Ureter (tissue), 1 donor: ENCODE results near the gene MRPS18A. TPM values are rescaled to one million over a fixed set of nuclear protein-coding genes. Genes with fewer than 3 reads are reported as not detected.
"Not testable (repeated sequence)": the region's sequence is repeated elsewhere in the genome, so short reads cannot be mapped to it uniquely, and the experiment has no call there.

Experiments used
- DNase-seq: peaks from one replicate; pipeline ENCODE4 v3.0.0-alpha.2; 2020; ENCODE audit warnings: low spot score
- total RNA-seq: library from RNA; stranded (reverse); gene quantifications from one replicate; pipeline ENCODE4 v1.2.4, GENCODE V29; 2023
- donor health status: DM: yes; HTN: yes; CAD: no.

MRPS18A gene
- total RNA-seq, 1 donor from 2014 or later = 41.8 TPM

DNA sequence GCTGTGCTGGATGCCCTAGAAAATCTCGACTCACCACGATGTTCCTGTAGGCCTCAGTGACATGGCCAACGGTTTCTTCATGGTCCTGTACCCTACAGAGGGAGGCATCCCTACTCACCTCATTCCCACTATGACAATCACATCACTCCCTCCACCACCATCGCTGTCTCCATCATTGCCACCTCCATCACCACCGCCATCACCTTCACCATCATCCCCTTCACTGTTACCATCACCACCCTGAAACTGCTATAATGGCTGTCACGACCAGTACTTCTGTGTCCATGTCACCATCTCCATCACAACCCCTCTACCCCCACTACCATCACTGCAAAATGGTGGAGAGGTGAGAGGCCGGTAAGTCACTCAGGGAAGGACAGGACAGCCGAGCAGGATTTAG lies 29.8 kb upstream of the MRPS18A start:
- no peak for DNase-seq

DNA sequence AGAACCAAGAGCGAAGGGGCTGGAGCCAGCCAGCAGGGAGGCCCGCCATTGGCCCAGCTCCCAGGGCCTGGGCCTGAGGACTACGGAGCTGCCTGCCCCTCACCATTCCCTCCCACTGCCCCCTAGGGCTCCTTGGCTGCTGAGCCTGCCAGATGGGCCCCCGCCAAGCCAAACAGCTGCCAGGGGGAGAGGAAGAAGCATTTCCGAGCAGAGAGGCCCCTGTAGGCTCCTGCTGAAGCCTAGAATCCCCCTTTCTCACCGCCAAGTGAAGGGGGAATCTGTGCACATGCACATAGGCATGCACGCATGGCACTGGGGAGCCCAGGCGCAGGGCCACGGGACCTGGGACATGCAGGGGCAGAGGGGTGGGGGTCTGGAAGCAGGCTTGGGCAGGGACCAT lies 28.5 kb upstream of the MRPS18A start:
- DNase-seq = no peak

DNA sequence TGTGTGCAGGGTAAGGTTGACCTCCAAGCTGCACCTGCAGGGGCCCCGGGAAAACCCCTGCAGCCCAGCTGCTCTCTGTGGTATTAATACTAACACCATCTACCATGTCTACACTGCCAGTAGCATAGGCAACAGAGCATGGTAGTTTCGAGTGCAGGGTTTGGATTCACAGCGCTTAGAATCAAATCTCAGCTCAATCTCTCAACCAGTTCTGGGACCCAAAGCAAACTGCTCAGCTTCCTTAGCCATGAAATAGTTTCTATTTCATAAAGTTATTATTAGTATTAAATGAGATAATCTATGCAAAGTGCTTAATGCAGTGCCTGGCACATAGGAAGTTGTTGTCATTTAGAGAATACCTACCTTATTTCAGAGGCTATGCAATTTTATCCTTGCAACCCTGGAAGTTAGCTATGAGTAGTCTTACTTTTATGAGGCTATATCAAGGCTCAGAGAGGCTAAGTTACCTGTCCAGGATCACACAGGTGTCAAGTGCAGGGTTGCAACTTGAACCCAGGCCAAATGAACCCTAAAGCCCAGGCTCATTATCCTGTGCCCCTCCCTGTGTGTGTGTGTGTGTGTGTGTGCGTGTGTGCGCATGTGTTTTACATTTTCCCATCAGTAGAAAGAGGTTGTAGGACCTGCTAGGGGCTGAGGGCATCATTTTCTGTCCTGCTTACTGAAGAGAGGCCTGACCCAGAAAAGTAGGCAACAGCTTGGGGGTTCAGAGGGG lies 27.6 kb upstream of the MRPS18A start:
- no peak for DNase-seq

DNA sequence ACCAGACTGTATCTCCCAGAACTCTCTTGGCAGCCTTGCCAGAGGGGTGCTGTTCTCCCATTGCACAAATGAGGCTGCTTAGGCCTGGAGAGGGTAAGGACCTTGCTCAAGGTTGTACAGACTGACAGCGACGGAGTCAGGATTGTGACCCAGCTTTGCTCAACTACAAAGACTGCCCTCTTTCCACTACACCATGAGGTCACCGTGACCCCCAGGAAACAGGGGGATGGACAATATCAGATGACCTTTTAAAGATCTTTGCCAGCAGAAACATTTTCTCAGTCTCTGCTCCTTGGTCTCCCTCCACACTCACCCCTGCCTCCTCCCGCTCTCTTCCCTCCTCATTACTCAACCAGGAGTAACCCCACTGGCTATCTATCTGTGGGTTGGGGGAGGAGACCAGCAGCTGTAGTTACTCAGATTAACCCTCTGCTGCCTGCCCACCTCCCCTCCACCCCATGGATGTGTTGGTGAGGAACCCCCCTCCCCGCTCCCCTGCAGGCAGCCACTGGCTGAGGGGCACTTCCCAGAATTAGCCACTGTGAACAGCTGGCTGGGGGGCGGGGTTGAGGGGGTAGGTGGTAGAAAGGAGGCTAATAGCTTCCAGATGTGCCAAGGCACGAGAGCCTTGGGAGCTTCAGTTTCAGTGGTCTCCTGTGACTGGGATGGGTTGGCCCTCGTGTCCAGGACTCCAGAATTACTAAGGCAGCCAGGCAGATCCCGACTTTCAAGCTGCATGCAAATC lies 26.9 kb upstream of the MRPS18A start:
- no peak for DNase-seq

DNA sequence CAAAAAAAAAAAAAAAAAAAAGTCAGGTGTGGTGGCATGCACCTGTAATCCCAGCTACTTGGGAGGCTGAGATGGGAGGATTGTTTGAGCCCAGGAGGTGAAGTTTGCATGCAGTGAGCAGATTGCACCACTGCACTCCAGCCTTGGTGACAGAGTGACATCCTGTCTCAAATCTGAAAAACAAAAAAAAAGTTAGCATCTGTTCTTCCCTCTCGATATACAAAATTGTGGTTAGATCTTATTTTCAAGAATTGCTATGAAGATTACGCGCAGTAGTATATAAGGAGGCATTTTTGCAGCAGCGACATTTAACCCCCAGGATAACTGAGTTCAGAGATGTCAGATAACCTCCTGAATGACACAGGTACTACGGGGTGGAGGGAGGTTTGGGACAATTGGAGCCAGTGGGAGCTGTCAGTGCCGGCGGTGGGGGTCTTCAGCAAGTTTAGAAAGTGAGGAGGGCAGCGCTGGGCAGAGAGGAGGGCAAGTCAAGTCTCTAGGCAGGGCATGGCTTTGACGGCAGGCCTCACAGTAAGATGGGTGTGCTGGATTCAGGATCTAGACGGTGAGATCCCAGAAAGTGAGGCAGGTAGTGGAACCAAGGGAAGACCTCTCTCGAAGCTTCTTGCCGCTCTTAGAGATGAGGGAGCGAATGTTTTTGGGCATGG lies 26.2 kb upstream of the MRPS18A start:
- no peak for DNase-seq

DNA sequence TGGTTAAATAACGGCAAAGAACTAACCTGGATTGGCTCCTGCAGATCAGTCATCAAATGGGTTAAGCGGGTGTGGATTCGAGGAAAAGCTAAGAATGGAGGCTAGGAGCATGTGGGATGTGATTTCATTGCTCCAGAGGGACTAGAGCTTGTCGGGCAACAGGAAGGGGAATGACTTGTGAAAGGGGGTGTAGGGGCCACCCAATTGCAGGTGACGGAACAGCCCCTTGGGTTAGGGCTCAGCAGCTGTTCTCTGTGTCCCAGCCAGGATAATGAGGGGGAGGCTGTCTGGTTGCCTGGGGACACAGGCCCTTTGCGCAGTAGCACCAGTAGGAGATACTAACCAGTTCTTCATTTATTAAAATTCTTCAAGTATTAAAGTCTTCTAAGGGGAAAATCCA lies 25.0 kb upstream of the MRPS18A start:
- no peak for DNase-seq

DNA sequence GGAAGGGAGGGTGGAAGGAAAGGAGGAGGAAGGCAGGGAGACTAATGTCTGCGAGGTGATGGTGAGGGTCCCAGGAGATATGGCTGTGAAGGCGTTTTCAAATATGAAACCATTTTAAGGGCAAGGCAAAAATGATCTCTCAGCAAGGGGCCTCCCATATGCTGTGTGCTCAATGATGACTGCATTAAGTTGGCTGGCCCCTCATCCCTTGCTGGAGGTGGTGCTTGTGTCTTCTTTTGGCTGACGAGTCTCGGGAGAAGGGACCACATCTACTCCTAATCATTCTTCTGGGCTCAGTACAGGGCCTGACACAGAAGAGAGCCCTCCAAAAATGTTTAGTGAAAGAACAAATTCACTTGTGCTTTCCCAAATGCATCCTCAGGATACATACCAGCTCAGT lies 23.0 kb upstream of the MRPS18A start:
- DNase-seq = no peak

DNA sequence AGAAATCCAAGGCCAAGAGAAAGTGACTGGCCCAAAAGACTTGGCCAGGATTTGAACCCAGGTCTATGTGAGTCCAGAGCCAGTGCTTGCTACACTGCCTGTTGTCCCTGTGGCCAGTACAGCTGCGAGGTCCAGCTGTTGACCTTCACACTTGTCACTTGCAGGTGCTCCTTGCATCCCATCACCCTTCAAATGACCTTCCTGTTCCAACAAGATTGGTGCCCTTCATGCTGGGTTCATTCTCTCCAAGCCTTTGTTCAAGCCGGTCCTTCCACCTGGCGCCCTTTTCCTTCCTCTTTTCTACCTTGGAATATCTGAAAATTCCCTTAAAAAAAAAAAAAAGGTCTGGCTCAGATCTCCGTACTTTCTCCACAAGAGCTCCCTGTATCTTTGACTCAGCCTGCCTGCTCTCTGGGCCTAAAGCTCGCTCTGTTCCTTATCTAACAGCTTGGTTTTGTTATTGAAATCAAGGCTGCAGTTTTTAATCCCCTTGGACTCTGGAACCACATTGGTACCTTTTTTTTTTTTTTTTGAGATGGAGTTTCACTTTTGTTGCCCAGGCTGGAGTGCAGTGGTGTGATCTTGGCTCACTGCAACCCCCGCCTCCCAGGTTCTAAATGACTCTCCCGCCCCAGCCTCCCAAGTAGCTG lies 22.2 kb upstream of the MRPS18A start:
- no peak for DNase-seq

DNA sequence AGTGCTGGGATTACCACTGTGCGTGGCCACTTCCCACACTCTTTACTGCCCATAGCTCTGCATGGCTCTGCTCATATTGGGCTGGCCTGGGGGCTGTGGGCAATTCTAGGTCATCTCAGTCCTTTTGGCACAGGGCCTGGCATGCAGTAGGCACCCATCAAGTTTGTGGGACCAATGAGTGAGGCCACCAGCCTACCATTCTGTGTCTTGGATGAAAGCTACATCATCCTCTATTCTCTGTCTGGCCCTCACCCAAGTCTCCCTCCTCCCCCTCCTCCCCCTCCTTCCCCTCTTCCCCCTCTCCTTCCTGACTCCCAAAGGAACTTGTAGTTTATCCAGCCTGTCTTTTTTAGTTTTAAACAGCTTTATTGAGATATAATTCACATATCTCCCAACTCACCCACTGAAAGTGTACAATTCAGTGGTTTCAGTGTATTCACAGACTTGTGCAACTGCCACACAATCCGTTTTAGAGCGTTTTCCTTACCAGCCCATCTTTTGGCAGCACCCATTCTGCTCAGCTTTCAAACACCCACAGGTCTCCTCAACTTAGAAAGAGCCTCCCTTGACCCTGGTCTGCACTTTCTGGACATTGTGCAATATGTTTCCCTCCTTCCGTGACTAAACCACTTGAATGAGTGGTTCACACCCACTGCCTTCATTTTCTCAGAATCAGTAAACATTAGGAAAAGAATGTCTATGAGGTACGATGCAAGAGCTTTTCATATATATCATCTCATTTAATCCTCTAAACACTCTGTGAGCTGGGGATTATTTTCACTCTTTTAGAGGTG lies 21.5 kb upstream of the MRPS18A start:
- no peak for DNase-seq

DNA sequence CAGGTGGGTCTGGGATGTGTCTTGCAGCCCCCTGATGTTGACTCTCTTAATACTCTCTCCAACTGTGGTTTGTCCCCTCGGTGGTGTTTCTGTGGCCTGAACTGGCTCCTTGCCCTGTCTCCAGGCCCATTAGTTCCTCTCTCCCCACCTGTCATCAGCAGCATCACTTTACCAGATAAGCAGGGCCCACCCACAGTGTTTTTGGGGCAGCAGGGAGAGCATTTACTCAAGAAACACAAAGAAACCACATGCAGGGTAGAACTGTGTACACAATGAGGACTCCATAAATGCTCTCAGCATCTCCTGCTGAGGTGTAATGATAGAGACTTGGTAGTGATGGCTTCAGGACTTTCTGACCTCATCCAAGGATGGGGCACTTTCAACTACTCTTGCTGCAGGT lies 20.2 kb upstream of the MRPS18A start:
- no peak for DNase-seq

DNA sequence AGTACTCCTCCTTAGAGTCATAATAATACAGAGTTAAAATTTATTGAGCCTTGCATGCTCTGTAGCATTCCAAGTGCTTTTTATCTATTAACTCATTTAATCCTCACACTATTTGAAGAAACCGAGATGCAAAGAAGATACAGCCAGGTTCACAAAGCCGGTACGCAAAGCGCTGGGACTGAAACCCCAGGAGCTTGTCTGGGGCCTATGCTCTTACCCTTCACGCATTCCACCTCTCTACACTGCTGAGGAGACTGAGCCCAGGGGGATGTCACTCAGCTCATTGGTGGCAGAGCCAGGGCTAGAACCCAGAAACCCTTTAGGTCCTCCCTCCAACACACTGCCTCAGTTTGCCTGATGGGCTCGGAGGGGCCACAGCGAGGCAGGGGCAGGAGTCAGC lies 19.7 kb upstream of the MRPS18A start:
- DNase-seq = no peak

DNA sequence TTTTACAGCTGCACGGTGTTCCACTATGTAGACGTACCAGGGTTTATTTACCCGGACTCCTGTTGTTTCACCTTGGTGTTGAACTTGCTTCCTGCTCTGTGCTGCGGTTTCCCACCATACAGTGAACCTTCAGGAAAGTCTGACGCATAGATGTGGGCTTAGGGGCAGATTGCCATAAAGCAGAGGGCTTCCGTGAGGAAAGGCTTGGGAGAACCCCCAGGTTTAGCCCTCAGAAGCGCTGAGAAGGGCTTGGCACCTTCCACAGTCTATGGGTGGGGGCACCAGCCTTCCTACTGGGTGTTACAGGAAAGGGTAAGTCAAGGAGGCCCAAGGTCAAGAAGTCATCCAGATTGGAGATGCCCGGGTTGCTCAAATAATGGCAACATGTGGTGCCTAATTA lies 19.2 kb upstream of the MRPS18A start:
- no peak for DNase-seq

DNA sequence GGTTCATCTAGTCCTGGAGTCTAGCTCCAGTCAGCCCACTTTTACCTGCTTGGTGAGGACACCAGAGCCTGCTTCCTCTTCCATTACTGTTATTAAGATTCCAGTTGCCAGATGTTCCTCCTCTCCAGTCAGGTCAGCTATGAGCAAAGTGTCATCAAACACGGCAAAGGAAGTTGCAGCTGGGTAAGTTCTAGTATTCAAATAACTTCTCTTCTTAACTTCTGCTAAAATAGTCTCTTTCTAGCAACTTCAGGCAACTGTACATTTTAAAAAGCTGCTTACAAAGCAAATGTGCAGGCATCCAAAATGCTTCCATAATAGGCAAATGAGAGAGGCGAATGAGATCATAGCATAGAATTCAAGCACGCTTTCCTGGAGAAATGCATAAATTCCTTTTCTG lies 18.4 kb upstream of the MRPS18A start:
- DNase-seq = no peak

DNA sequence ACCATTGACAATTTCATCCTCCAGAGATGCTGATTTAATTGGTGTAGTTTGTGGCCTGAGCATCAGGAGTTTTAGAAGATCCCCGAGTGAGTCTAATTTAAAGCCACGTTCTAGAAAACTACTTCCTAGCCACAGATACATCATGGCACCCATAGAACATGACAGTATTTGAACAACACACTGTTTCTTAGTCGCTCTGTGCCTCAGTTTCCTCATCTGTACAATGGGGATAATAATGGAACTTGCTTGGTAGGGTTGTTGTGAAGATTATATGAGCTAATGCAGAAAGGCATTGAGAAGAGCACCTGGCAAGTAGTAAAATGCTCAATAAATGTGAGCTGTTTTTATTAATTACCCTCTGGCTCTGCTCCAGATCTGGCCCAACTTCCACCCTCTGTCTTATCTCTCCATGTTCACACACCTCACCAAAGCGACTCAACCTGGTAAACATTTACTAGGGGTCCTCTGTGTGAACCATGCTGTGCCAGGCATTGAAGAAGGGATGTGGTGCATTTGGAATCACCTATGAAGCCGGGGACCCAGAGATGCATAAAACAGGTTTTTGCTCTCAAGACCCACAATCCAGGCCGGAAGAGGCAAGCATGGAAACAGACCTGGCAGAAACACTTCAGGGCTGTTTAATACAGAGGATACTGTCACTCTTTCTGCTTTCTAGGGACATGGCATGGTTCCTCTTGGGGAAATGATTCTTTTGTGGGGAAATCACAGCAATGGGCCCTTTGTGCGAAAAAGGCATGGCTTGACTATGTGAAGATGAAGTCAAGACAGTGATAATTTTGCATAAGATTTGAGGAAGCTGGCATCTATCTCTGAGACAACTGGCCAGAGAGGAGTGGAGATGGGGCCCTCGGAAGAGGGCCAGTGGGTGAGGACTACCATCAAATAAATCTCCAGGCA lies 16.2 kb upstream of the MRPS18A start:
- no peak for DNase-seq

DNA sequence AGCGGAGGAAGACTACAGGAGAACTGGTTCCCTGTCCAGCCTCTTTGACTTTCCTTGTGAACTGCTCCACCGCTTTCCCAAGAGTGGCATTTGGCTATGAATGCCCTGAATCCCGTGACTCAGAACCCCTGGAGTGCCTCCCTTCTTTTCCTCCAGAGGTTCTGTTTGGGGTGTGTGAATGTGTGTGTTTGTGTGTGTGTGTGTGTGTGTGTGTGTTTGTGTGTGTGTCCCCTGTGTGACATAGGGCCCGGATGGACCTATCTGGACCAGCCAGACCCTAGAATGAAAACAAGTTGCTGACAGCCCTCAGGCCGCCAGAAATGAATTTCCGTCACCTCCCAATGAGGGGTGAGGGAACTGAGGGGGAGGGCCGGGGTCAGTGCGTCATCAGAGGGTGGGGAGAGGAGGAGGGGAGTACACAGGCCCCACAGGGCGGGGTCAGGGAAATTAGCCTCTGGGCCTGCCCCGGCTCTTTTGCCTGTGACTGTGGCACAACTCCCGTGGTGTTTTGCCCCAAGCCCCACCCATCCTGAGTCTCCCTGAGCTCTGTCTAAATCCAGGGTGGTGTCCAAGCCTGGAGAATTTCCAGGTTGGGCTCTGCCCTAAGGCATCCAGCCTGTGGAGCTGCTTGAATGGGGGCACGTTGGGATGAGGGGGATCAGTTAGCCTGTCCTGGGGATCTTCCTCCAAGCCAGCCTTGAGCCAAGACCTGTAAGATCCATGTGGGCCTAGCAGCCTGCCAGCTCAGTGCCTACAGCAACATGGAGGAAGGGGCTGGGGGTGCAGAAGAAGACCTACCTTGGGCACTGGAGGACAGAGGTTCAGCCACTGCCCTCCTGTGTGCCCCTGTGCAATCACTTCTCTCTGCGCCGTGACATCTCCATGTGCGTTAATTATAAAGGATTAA lies 15.2 kb upstream of the MRPS18A start:
- peak; percentile 93 for DNase-seq

DNA sequence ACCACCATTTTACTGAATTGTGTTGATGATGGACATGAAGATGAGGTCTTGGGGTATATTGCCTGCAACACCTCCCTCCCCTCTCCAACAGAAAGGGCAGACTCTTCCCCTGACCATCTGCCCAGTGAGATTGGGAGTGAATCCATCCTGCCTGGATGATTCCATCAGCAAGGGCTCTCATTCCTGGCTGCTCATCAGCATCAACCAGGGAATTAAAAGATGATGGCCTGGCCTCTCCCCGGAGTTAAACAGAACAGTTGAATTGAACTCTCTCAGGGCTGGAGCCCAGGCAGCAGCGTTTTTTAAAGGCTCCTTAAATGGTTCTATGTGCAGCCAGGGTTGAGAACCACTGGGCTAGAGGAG lies 14.6 kb upstream of the MRPS18A start:
- no peak for DNase-seq

DNA sequence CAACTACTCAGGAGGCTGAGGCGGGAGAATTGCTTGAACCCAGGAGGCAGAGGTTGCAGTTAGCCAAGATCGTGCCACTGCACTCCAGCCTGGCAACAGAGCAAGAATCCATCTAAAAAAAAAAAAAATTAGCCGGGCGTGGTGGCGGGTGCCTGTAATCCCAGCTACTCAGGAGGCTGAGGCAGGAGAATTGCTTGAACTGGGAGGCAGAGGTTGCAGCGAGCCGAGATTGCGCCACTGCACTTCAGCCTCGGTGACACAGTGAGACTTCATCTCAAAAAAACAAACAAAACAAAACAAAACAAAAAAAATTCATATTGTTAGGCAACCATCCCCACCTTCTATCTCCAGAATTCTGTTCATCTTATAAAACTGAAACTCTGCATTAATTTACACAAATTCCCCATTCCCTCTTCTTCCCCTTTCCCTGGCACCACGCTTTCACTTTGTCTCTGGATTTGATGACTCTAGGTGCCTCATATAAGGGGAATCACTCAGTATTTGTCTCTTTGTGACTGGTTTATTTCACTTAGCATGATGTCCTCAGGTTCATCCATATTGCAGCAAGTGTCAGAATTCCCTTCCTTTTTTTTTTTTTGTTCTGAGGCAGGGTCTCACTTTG lies 13.5 kb upstream of the MRPS18A start:
- not testable (repeated sequence) for DNase-seq

DNA sequence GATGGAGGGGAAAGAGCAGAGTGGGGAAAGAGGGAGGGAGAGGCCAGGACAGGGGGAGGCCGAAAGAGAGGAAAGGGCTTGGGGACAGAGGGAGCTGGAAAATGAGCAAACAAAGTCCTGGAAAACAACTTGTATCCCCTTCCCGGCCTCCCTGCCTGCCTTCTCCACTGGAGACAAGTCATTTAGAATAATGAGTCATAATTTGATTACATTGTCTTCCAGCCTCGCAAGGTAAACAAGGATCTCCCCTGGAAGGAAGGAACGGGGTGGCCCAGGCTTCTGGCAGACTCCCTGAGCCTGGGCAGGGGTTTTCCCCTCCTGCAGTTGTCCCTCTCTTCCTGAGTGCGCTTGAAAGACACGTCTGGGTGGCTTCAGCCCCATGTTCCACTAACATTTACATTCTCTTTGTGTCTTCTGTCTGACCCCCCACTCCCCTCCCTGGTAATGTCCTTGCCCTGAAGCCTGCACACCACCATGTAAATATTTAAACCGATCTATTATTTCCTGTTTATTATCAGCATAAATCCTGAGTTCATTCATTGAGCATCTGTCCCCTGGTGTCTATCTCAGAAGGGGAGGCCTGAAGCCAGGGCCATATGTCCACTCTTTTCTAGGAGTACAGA lies 12.1 kb upstream of the MRPS18A start:
- DNase-seq = no peak
